K562 (cell line): ENCODE data around the gene KIF6. TPM values are rescaled to one million over a fixed set of nuclear protein-coding genes. Genes with fewer than 3 reads are reported as not detected.

Experiments used
- ATAC-seq: fragments of 200-7000 bp; cut with Tn5 transposase; 3 replicates; pipeline ENCODE4 v1.9.1; 2020; ENCODE audit warnings: moderate library complexity
- BruUV-seq: library from RNA; stranded (reverse); fragments of 400-500 nt; replicated peaks from 2 replicates; lab custom pipeline; 2021; lab: Mats Ljungman, UMichigan
- CTCF ChIA-PET: fragments of 300-600 bp; formaldehyde crosslinking; extraction: SDS; loops from one replicate; lab custom pipeline; 2021; ENCODE audit warnings: low intra/inter-chr PET ratio; lab: Yijun Ruan, JAX
- POLR2A ChIA-PET: fragments of 300-600, 350-650 bp; sonication (Branson Sonifier 250); formaldehyde crosslinking; extraction: SDS; loops from one replicate; lab custom pipeline; 2021; ENCODE audit warnings: antibody characterized with exemption, inconsistent platforms; lab: Yijun Ruan, JAX
- DNase-seq, 4 experiments: peaks; one replicate each; pipeline versions ENCODE4 v3.0.0 to v3.0.0-alpha.2; 2011 to 2018; ENCODE audit warnings: low spot score in 3 of 4, mixed read lengths in 3 of 4; ENCODE audit errors: extremely low read depth in 1 of 4
- FAIRE-seq: peaks from 2 replicates; lab custom pipeline; 2011; peaks lifted over from hg19 to GRCh38; lab: Jason Lieb, UNC
- H2AFZ ChIP-seq: 2 replicates; pipeline ENCODE4 v1.6.0; 2011; ENCODE audit warnings: low read depth, low read length, control low read depth, inconsistent platforms
- H3K27ac ChIP-seq: fragments of 200-600 bp; 3 replicates; pipeline ENCODE4 v1.8.0; 2011; ENCODE audit warnings: low read depth, mild to moderate bottlenecking, control low read depth, inconsistent platforms, low read length, moderate library complexity, mixed read lengths; ENCODE audit errors: extremely low read depth
- H3K27me3 ChIP-seq, 2 experiments: fragments of 300-600 bp in 1 of 2; 2 replicates in 1 of 2; 3 replicates in 1 of 2; pipeline versions ENCODE4 v1.6.0 to v1.8.0; 2011; ENCODE audit warnings: inconsistent platforms in 2 of 2, low read length in 2 of 2, mild to moderate bottlenecking in 1 of 2, mixed read lengths in 1 of 2, moderate library complexity in 1 of 2; ENCODE audit not compliant: control insufficient read depth in 2 of 2, insufficient read depth in 2 of 2
- H3K36me3 ChIP-seq: fragments of 300-600 bp; 3 replicates; pipeline ENCODE4 v1.8.0; 2011; ENCODE audit warnings: mild to moderate bottlenecking, low read length, inconsistent platforms; ENCODE audit not compliant: control insufficient read depth, insufficient read depth
- H3K4me1 ChIP-seq, 2 experiments: fragments of 200-600 bp in 1 of 2; replicated peaks in 1 of 2; 2 replicates in 1 of 2; 3 replicates in 1 of 2; pipeline versions ENCODE4 v1.5.1 to v1.8.0; 2011; ENCODE audit warnings: inconsistent platforms in 2 of 2, low read length in 2 of 2, mild to moderate bottlenecking in 1 of 2, mixed read lengths in 1 of 2, moderate library complexity in 1 of 2; ENCODE audit not compliant: control insufficient read depth in 2 of 2, insufficient read depth in 2 of 2
- H3K4me2 ChIP-seq: 2 replicates; pipeline ENCODE4 v1.6.1; 2011; ENCODE audit warnings: low read length, control low read depth, inconsistent platforms, mixed read lengths; ENCODE audit not compliant: insufficient read depth
- H3K4me3 ChIP-seq: fragments of 200-600 bp; sonication (generic), shearing (Covaris generic); 2 replicates; pipeline ENCODE4 v1.5.1; 2016; ENCODE audit warnings: control low read depth, inconsistent platforms
- H3K79me2 ChIP-seq: fragments of 200-600 bp; 3 replicates; pipeline ENCODE4 v1.8.0; 2011; ENCODE audit warnings: low read length, inconsistent platforms; ENCODE audit not compliant: control insufficient read depth, insufficient read depth
- H3K9ac ChIP-seq, 2 experiments: 2 replicates each; pipeline versions ENCODE4 v1.6.0 to v1.6.1; 2011; ENCODE audit warnings: low read depth in 2 of 2, low read length in 2 of 2, control low read depth in 1 of 2, inconsistent platforms in 1 of 2, mild to moderate bottlenecking in 1 of 2, mixed read lengths in 1 of 2; ENCODE audit not compliant: insufficient read depth in 1 of 2
- H3K9me1 ChIP-seq: one replicate; pipeline ENCODE4 v1.6.0; 2011; ENCODE audit warnings: inconsistent platforms, mild to moderate bottlenecking, low read length, moderate library complexity; ENCODE audit not compliant: control insufficient read depth, insufficient read depth
- H3K9me3 ChIP-seq: replicated peaks from 2 replicates; pipeline ENCODE4 v1.5.1; 2011; ENCODE audit warnings: low read depth, low read length, inconsistent platforms; ENCODE audit not compliant: control insufficient read depth, insufficient read depth
- H4K20me1 ChIP-seq: replicated peaks from 2 replicates; pipeline ENCODE4 v1.6.1; 2011; ENCODE audit warnings: low read length, inconsistent platforms, mixed read lengths; ENCODE audit not compliant: control insufficient read depth, insufficient read depth
- GABPB1 ChIP-seq: sonication (generic); formaldehyde crosslinking; IDR thresholded peaks from 2 replicates; pipeline ENCODE4 v1.8.0; 2022; ENCODE audit warnings: mild to moderate bottlenecking, missing genetic modification reagents
- GABPB2 ChIP-seq: fragments of 250-450 bp; sonication (Bioruptor Pico); conservative IDR thresholded peaks from 2 replicates; pipeline ENCODE4 v1.5.1; 2021; ENCODE audit warnings: mild to moderate bottlenecking
- MXD1 ChIP-seq: fragments of 250-450 bp; sonication (Bioruptor Pico); IDR thresholded peaks from 2 replicates; pipeline ENCODE4 v1.8.0; 2021; ENCODE audit warnings: borderline replicate concordance, mild to moderate bottlenecking, moderate library complexity; ENCODE audit not compliant: poor library complexity, severe bottlenecking
- POLR2AphosphoS2 ChIP-seq: IDR thresholded peaks from 2 replicates; pipeline ENCODE4 v1.6.1; 2012; ENCODE audit warnings: low read length, improper control_type of control experiment
- THRAP3 ChIP-seq: fragments of 450-650 bp; IDR thresholded peaks from 2 replicates; pipeline ENCODE4 v1.6.1; 2016; ENCODE audit warnings: mild to moderate bottlenecking, inconsistent platforms, borderline replicate concordance
- ZFP30 ChIP-seq: fragments of 250-450 bp; sonication (Bioruptor Pico); IDR thresholded peaks from 2 replicates; pipeline ENCODE4 v1.8.0; 2022; ENCODE audit warnings: moderate library complexity, mild to moderate bottlenecking, inconsistent platforms, borderline replicate concordance
- ZFP91 ChIP-seq: sonication (generic); formaldehyde crosslinking; IDR thresholded peaks from 2 replicates; pipeline ENCODE4 v1.8.0; 2022; ENCODE audit warnings: mild to moderate bottlenecking, missing genetic modification reagents
- ZNF589 ChIP-seq: fragments of 200-800 bp; sonication (Bioruptor generic); IDR thresholded peaks from 2 replicates; pipeline ENCODE4 v1.6.1; 2016; ENCODE audit warnings: low read depth, missing genetic modification characterization, missing compliant biosample characterization
- in situ Hi-C: fragments of 300-500 bp; cut with MboI; formaldehyde crosslinking; loops from 4 replicates; pipeline ENCODE4 v1.15.0; 2018; ENCODE audit warnings: inconsistent platforms, mixed read lengths
- intact Hi-C: fragments of 100-400 bp; cut with micrococcal nuclease; formaldehyde crosslinking; loops from 2 replicates; pipeline ENCODE4 v1.14.2; 2022
- polyA plus RNA-seq, 8 experiments: library from polyadenylated mRNA; depleted of rRNA in 4 of 8; stranded (reverse) in 5 of 8; unstranded in 3 of 8; fragments of >200 nt; fragmentation: Nextera tagmentation in 2 of 8; fragmentation: Illumina TruSeq in 1 of 8; extraction: Ambion mirVana in 2 of 8; extraction: Trizol in 1 of 8; gene quantifications; 2 replicates each; pipeline versions ENCODE4 v1.2.1 to v1.2.3, GENCODE V29; 2011 to 2014; ENCODE audit warnings: inconsistent platforms in 1 of 8, missing spikeins in 1 of 8
- total RNA-seq, 7 experiments: library from RNA; depleted of rRNA in 6 of 7; stranded (reverse); fragments of >200 nt in 6 of 7; fragmentation: Illumina TruSeq in 2 of 7; extraction: Trizol in 2 of 7; gene quantifications; 2 replicates each; pipeline versions ENCODE4 v1.2.1 to v1.2.3, GENCODE V29; 2011 to 2021; ENCODE audit warnings: low replicate concordance in 1 of 7

KIF6 gene
- total and polyA plus RNA-seq, 9 of the 15 experiments (the other 6 are each of a cell fraction or from before 2014, with no cell fraction given): not detected

DNA sequence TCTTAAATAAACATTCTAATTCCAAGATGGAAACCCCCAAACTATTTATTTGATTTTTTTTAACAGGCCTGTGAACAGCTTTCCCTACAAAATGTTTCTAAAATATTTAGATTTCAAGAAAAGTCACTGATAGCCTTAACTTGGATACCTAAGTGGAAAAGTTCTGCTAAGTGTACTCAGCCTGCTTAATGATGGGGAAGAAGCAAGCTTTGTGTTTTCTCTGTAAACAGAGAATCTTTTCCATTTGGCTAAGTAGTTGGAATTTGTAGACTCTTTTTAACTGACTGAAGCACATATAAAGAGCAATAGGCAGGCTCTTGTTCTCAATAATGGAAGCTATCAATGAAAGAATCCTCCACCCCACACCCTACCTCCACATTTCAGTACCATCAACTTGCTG lies 108.2 kb downstream of the KIF6 start:
- in situ Hi-C loops (no loop called here), intact Hi-C loops (no loop called here)
- ChIA-PET CTCF (no interaction called here), POLR2A (no interaction called here)
- no peaks in the 10 kb centered on the region for H3K9me3 ChIP-seq
- no peaks in the 10 kb centered on the region for H3K27me3 ChIP-seq
- no peak overlapping the region for H3K9ac ChIP-seq
- H2AFZ ChIP-seq: no peak overlapping the region
- no peak for TF ChIP-seq ZNF589 (CRISPR knock-in tag)
- TF ChIP-seq GABPB1 (CRISPR knock-in tag): no peak
- no peak for TF ChIP-seq ZFP91 (CRISPR knock-in tag)
- no peak for TF ChIP-seq ZFP30 (CRISPR knock-in tag)
- TF ChIP-seq GABPB2 (CRISPR knock-in tag): no peak
- TF ChIP-seq POLR2AphosphoS2: no peak
- TF ChIP-seq THRAP3: no peak
- TF ChIP-seq MXD1 (CRISPR knock-in tag): no peak
- no peaks in the 10 kb centered on the region for H4K20me1 ChIP-seq
- no TSS peak for BruUV-seq
- H3K27ac ChIP-seq: no peak overlapping the region
- H3K9me1 ChIP-seq: no peaks in the 10 kb centered on the region
- H3K4me1 ChIP-seq: no peaks in the 10 kb centered on the region
- FAIRE-seq: no peak
- no peak overlapping the region for H3K4me2 ChIP-seq
- H3K36me3 ChIP-seq: no peaks in the 10 kb centered on the region
- H3K4me3 ChIP-seq: no peak overlapping the region
- H3K79me2 ChIP-seq: no peaks in the 10 kb centered on the region
- ATAC-seq: no peak
- DNase-seq: no peak
